Measurements from ENCODE around the gene N4BP2L2. TPM values are rescaled to one million over a fixed set of nuclear protein-coding genes. Genes with fewer than 3 reads are reported as not detected.

The N4BP2L2 gene
- total and polyA plus RNA-seq, 2 of the 8 experiments (the other 6 are each of a cell fraction or from before 2014, with no cell fraction given), result 14.6 to 67.6 TPM

DNA sequence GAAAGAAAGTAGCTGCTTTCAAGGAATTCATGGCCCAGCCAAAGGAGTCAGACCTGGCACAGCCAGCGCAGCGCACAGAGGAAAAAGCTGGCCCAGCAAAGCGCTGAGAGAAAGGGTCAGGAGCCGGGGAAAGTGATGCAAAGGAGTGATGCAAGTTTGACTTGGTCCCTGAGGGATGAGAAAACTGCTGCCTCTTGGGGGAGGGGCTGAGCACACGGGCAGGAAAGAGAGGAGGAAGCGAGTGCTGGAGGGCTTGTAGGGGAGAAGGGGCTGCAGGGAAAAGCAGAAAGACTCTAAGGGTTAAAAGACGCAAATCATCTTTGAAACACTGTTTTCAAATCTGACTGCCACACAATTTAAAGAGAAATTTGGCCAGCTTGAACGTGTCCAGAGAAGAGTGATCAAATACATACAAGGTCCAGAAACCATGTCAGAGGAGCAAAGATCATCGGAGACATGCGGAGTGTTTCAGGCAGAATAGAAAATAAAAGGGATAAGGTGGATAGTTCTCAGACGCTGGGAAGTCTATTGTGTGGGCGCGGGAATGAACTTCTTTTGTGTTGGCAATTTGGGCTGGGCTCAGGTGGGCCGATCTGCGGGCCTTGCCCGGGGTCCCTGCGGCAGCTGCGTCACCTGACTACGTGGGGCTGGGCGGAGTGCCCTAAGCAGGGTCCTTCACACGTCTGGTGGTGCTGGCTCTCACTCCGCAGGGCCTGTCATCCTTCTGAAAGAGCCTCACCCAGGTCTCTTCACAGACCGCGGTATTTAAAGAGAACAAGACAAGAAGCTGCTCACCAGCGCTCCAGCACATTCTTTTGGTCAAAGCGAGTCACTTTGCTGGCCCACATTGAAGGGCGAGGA is 128.8 kb downstream of the N4BP2L2 start (continued):
- no peak for TF ChIP-seq RNF2 (IDR thresholded peaks at IDR 0.05; ENCODE audit: borderline replicate concordance, low read depth, low read length, missing control alignments, poor library complexity, severe bottlenecking)
- no peak for TF ChIP-seq NRF1 (IDR thresholded peaks at IDR 0.05; ENCODE audit: low read depth, low read length)
- TF ChIP-seq, protein P1, sequence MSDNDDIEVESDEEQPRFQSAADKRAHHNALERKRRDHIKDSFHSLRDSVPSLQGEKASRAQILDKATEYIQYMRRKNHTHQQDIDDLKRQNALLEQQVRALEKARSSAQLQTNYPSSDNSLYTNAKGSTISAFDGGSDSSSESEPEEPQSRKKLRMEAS (IDR thresholded peaks at IDR 0.05), result peak; percentile 26
- TF ChIP-seq SIX5 (IDR thresholded peaks at IDR 0.05; ENCODE audit: low read depth, low read length), result no peak
- no peak for TF ChIP-seq PHF8 (conservative IDR thresholded peaks at IDR 0.05; ENCODE audit: low read depth, low read length)
- TF ChIP-seq BACH1 (IDR thresholded peaks at IDR 0.05; ENCODE audit: low read length), result no peak
- TF ChIP-seq EGR1 (IDR thresholded peaks at IDR 0.05; ENCODE audit: borderline replicate concordance, low read depth, low read length), result no peak
- no peak for TF ChIP-seq SP4 (IDR thresholded peaks at IDR 0.05; ENCODE audit: low read length)
- no peak for TF ChIP-seq SRF (IDR thresholded peaks at IDR 0.05; ENCODE audit: low read depth, low read length)
- TF ChIP-seq TAF1 (IDR thresholded peaks at IDR 0.05; ENCODE audit: low read depth, low read length), result peak; percentile 66
- TF ChIP-seq BRCA1 (IDR thresholded peaks at IDR 0.05; ENCODE audit: low read depth, low read length), result no peak
- TF ChIP-seq KDM5A (IDR thresholded peaks at IDR 0.05; ENCODE audit: low read length), result no peak
- TF ChIP-seq ATF3 (IDR thresholded peaks at IDR 0.05; ENCODE audit: insufficient read depth, low read depth, low read length), result peak; percentile 95
- peak; percentile 81; the same call in 1 of the 2 replicates for TF ChIP-seq RBBP5 (IDR thresholded peaks at IDR 0.05; ENCODE audit: borderline replicate concordance, low read depth, low read length)
- no peak for TF ChIP-seq RXRA (IDR thresholded peaks at IDR 0.05; ENCODE audit: insufficient read depth, low read depth, low read length)
- TF ChIP-seq CBX8 (IDR thresholded peaks at IDR 0.05; ENCODE audit: borderline replicate concordance, low read depth, low read length), result no peak
- TF ChIP-seq RAD21 (IDR thresholded peaks at IDR 0.05 in 1 of 2, conservative IDR thresholded peaks at IDR 0.05 in 1 of 2; ENCODE audit: low read depth in 2 of 2, low read length in 2 of 2), result no peak; a peak in 1 of 4 replicates
- no peak for TF ChIP-seq TCF12 (IDR thresholded peaks at IDR 0.05; ENCODE audit: low read depth, low read length)
- TF ChIP-seq POLR2AphosphoS5 (IDR thresholded peaks at IDR 0.05; ENCODE audit: low read depth, low read length), result no peak; the same call in 1 of the 2 replicates
- no peak for TF ChIP-seq TAF7 (optimal IDR thresholded peaks at IDR 0.05; ENCODE audit: borderline replicate concordance, low read depth, low read length)
